HG02759 (cell line): ENCODE measurements around the gene KRTAP5-9.
"Not testable (repeated sequence)": the region's sequence is repeated elsewhere in the genome, so short reads cannot be mapped to it uniquely, and the experiment has no call there.

ENCODE experiments used
- ATAC-seq: cut with Tn5 transposase; IDR thresholded peaks from one replicate; pipeline ENCODE4 v1.9.1; 2021; ENCODE audit warnings: mild to moderate bottlenecking, moderate library complexity; ENCODE audit not compliant: unreplicated experiment

Gene KRTAP5-9

GRCh38 chr11:71557257-71557656, 9.0 kb downstream of the KRTAP5-9 start:
- no peak for ATAC-seq

GRCh38 chr11:71558996-71559395, 10.8 kb downstream of the KRTAP5-9 start:
- ATAC-seq = no peak

GRCh38 chr11:71562120-71562519, 13.9 kb downstream of the KRTAP5-9 start:
- ATAC-seq = no peak

GRCh38 chr11:71563406-71563805, 15.2 kb downstream of the KRTAP5-9 start:
- no peak for ATAC-seq

- no peak for ATAC-seq
These were observed 16.2 kb downstream of the KRTAP5-9 start for GRCh38 chr11:71564430-71564829.

- no peak for ATAC-seq
These were observed 17.0 kb downstream of the KRTAP5-9 start, which contains the start of gene KRTAP5-10 for GRCh38 chr11:71565263-71565662. Gene KRTAP5-10, plus strand, starts transcription at chr11:71565563. Its CDS starts 25 bp downstream, at chr11:71565588.

- no peak for ATAC-seq
These were observed 17.9 kb downstream of the KRTAP5-9 start for GRCh38 chr11:71566081-71566620.

GRCh38 chr11:71566626-71567599, 18.7 kb downstream of the KRTAP5-9 start:
- ATAC-seq = not testable (repeated sequence)

- not testable (repeated sequence) for ATAC-seq
These were observed 19.4 kb downstream of the KRTAP5-9 start for GRCh38 chr11:71567633-71568032.

GRCh38 chr11:71568704-71569349, 20.6 kb downstream of the KRTAP5-9 start:
- ATAC-seq = no peak

GRCh38 chr11:71571101-71571850, 23.1 kb downstream of the KRTAP5-9 start:
- not testable (repeated sequence) for ATAC-seq

GRCh38 chr11:71572811-71573210, 24.6 kb downstream of the KRTAP5-9 start:
- ATAC-seq = no peak

- ATAC-seq = no peak
These were observed 26.2 kb downstream of the KRTAP5-9 start for GRCh38 chr11:71574418-71574817.

GRCh38 chr11:71575723-71576424, 27.7 kb downstream of the KRTAP5-9 start:
- no peak for ATAC-seq

- not testable (repeated sequence) for ATAC-seq
These were observed 28.7 kb downstream of the KRTAP5-9 start for GRCh38 chr11:71576688-71577465.

- no peak for ATAC-seq
These were observed 29.3 kb downstream of the KRTAP5-9 start for GRCh38 chr11:71577469-71578004.

- ATAC-seq = not testable (repeated sequence)
These were observed 31.3 kb downstream of the KRTAP5-9 start for GRCh38 chr11:71579513-71579912.

GRCh38 chr11:71580057-71581003, 32.1 kb downstream of the KRTAP5-9 start:
- no peak for ATAC-seq
